GM12873 (cell line): Measurements from ENCODE around the gene HDAC9.
A peak's percentile ranks its signal among the peaks of the same experiment; 100 is the strongest.

Source experiments
- CTCF ChIP-seq: IDR thresholded peaks from 2 replicates; pipeline ENCODE4 v1.5.1; 2012; ENCODE audit warnings: low read depth, mild to moderate bottlenecking, moderate library complexity, low read length, control low read depth; ENCODE audit not compliant: insufficient read depth; ENCODE audit errors: missing control alignments

HDAC9 gene

GRCh38 chr7:18607025-18607424, 111.5 kb downstream of the HDAC9 start:
- no peak for TF ChIP-seq CTCF

DNA sequence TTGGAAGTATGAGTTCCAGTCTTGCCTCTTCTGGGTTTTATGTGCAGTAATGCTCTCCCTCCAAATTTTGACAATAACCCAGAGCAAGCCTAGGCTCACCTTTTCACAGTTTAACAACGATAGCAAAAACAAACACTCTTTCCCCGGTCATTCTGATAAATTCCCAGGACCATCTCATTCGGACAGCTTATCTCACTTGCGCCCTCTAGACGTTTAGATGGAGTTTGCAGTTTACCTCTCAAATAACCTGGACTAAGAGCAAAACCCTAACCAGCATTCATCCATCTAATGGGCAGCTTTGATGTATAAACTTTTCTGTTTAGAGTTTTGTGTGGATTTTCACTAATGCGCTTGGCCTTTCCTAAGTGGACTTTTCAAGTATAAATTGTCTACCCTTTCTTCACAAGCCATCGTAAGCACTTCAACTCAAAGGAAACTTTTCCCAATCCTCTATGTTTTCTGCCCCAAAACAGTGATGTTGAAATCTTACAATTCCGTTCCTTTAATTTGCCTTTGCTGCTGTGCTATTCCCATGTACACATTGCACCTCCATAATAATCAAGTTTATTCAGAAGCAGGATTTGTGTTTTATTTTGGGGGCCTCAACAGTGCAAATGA, 114.9 kb downstream of the HDAC9 start:
- TF ChIP-seq CTCF = peak; percentile 77

- TF ChIP-seq CTCF = no peak
Measured at GRCh38 chr7:18614841-18615240, 119.3 kb downstream of the HDAC9 start.

DNA sequence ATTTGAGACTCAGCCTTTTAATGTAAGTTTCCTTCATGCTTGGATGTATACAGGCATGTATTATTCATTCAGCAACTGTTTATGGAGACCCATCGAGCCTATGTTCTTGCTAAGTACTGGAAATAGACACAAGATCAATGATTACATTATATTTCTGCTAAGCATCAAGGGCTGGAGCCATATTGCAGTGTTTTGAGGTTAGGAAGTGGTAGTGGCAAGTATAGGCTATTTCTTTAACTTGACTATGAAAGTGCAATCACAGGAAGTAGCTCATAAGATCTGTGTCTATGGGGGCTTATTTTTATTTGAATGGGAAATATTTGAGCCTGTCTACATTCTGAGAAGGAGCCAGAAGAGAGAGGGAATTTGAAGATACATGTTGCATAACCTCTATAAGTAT, 123.8 kb downstream of the HDAC9 start:
- no peak for TF ChIP-seq CTCF

GRCh38 chr7:18623389-18623788, 127.8 kb downstream of the HDAC9 start:
- no peak for TF ChIP-seq CTCF

DNA sequence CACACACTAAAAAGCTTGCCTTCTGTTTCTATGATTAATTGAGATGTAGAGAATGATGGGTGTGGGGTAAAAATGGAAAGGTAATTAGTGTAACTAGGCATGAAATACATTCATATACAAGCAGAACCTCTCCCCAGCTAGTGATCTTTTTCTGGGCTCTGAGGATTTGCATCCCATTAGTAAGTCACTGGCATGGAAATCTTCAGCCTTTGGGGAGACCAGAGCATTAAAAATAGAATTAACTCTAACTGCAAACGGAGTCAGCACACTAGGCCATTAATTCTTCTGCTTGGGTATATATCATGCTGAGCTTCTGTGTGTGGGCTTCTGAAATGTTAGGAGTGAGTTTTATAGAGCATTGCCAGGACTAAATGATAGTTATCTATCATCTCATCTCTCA, 128.9 kb downstream of the HDAC9 start:
- no peak for TF ChIP-seq CTCF

- no peak for TF ChIP-seq CTCF
Measured at GRCh38 chr7:18626086-18626485, 130.5 kb downstream of the HDAC9 start.

DNA sequence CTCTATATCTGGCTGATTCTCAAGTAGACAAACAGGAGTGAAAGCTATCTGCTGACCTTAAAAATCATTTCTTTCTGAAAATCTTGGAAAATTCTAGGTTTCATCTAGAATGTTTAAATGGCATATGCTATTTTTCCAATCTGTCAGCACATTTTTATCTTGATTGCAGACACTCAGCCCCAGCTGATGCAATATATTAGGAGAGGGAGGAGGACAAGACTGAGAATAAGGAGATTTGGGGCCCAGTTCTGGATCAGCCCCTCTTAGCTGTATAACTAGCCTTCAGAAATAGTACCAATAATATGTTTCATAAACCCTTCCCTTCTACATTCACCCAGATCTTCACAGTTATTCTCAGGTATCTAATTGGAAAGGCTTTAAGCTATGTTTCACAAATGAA, 131.2 kb downstream of the HDAC9 start:
- no peak for TF ChIP-seq CTCF
